ENCODE results near the gene EXOSC5.
"Not testable (repeated sequence)": the region's sequence is repeated elsewhere in the genome, so short reads cannot be mapped to it uniquely, and the experiment has no call there.

EXOSC5 gene

DNA sequence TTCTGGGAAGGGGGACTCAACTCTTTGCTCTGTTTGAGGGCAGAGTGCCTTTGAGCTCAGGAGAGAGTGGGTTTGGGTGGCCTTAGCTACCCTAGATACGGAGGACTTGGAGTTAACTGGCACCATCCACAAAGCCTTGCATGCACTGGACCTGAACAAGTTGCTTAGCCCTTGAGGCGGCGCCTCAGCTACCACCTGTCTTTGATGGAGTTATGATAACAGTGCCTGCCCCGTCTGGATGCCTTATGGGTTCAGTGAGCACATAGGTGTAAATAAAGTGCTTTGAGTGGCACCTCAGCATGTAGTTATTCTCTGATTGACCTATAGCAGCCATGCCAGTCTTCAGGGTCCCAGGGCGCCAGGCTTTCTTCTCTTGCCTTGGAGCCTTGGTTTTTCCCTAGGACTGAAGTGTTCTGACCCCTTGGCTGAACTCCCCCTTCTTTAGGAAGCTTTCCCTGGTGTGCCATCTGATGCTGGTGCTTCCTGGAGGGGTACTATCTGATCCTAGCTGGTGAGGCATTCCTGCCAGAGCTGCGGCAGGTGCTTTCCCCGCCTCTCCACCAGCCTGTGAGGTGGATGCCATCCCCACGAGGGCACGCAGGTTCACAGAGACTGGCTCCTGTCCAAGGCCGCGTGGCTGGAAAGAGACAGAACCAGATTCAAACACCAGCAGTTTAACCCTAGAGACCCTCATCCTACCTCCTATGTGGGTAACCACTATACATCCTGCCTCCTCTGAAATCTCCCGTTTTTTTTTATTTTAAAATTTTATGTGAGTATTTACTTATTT, 6.2 kb upstream of the EXOSC5 start:
- DNase-seq: no peak

DNA sequence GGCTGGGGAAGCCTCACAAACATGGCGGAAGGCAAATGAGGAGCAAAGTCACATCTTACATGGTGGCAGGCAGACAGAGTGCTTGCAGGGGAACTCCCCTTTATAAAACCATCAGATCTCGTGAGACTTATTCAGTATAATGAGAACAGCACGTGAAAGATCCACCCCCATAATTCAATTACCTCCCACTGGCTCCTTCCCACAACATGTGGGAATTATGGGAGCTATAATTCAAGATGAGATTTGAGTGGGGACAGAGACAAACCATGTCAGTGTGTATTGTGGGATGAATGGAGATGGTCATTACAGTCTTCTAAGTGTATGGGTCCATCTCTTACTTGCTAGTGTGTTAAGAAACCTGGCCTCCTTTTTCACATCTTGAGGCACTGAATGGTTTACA, 4.9 kb upstream of the EXOSC5 start:
- DNase-seq: no peak

GRCh38 chr19:41401483-41401882, 4.3 kb upstream of the EXOSC5 start:
- no peak for DNase-seq

- no peak for DNase-seq
These were observed 2.4 kb upstream of the EXOSC5 start for GRCh38 chr19:41399525-41399924.

DNA sequence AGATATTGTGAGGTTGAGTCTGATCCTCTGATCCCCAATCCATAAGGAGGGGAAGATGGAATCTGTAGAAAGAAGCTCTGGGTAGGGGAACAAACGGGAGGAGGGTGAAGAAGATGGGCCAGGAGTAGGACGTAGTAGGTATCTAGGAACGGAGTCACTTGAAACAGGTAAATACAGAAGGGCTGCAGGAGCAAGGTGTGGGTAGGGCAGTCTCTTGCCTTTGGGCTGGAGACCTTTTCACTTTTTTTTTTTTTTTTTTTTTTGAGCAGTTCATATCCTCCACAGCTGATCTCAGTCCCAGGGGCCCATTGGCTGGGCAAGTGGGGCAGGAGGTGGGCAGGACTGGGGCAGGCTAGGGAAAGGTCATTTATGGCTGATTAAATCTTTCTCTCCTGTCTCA, 1.9 kb upstream of the EXOSC5 start:
- DNase-seq: no peak

DNA sequence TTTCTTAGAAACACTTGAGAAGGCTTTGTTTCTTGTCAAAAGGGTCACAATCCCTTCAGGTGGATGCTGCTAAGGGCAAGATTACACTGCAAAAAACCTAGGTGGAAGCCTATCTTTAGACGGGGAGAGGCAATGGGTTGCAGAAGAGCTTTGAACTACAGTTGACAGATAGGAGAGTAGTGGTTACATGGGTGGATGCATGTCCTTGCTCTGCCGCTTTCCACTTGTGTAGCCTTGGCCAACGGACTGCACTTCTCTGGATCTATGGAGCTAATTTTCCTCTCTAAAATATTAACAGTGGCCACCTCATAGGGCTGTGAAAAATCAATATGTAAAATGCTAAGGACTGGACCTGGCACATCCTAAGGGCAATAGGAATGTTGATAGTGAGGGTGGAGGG, 1.4 kb upstream of the EXOSC5 start:
- no peak for DNase-seq

DNA sequence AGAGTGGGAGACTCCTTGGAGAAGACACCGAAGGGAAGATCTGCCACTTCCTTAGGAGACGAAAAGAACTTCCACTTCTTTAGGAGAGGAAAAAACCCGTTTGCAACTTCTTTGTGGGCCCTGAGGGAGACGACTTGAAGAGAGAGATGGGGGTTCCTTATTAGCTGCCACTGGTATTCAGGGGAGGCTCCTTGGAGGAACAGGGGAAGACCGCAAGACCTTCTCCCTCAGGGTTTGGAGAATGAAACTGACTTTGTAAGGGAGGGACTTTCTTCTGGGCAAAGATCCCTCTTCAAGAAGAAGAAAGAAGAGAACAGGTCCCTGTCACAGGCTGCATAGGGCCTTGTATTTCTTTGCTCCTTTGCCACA, 875 bp upstream of the EXOSC5 start:
- DNase-seq: no peak

- DNase-seq: no peak
These were observed 1.8 kb downstream of the EXOSC5 start for GRCh38 chr19:41395355-41395754.

DNA sequence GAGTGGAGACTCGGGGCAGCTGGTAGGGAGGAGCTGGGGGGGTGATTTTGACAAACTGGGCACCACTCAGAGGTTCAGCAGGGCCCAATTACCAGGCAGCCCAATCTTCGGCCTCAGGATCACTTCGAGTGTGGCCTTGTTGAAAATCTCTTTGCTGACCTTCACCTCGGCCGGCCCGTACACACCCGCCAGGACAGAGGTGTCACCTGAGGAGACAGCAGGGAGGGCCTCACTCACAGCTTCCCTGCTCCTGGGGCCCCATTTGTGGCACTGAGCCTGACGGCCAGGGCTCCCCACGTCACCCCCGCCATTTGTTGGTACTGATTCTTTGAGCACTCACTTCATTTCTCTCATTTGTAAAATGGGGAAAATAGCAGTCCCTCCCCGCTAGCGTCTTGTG, 4.4 kb downstream of the EXOSC5 start:
- DNase-seq: no peak

GRCh38 chr19:41391618-41392017, 5.5 kb downstream of the EXOSC5 start:
- DNase-seq: no peak

DNA sequence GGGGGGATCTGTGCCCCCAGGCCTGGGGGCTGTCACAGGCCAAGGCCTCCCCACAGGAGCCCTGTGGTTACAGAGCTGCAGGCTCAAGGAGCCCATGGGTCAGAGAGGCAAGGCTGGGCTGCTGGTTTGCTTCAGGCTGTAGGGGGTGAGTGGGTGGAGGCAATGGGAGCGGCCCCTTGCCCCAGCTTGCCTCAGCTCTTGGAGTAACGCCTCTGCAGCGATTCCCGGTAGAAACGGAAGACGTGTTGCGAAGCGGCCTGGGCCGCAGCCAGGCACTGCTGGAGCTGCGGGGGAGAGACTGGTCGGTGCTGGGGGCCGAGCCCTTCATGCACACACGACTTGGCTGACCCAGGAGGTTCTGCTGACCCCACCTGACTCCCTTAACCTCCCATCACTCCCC, 10.7 kb downstream of the EXOSC5 start:
- no peak for DNase-seq

DNA sequence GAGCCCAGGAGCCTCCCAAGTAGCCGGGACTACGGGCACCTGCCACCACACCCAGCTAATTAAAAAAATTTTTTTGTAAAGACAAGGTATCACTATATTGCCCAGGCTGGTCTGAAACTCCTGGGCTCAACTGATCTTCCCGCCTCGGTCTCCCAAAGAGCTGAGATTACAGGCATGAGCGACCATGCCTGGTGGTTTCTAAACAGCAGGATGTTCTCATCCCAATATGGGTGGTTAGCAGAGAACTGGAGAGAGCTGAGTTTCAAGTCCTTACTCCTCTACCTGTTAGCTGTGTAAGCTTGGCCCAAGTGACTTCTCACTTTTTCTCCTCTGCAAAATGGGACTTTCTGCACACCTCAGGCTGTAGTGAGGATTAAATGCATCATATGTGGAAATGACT, 12.8 kb downstream of the EXOSC5 start:
- no peak for DNase-seq

DNA sequence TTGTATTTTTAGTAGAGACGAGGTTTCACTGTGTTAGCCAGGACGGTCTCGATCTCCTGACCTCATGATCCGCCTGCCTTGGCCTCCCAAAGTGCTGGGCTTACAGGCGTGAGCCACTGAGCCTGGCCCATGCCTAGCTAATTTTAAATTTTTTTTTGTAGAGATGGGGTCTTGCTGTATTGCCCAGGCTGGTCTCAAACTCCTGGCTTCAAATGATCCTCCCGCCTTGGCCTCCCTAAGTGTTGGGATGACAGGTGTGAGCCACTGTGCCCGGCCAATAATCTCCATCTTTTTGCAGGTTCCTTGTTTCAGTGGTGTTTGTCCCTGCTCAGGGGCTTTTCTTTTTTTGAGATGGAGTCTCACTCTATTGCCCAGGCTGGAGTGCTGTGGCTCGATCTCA, 15.6 kb downstream of the EXOSC5 start:
- not testable (repeated sequence) for DNase-seq

DNA sequence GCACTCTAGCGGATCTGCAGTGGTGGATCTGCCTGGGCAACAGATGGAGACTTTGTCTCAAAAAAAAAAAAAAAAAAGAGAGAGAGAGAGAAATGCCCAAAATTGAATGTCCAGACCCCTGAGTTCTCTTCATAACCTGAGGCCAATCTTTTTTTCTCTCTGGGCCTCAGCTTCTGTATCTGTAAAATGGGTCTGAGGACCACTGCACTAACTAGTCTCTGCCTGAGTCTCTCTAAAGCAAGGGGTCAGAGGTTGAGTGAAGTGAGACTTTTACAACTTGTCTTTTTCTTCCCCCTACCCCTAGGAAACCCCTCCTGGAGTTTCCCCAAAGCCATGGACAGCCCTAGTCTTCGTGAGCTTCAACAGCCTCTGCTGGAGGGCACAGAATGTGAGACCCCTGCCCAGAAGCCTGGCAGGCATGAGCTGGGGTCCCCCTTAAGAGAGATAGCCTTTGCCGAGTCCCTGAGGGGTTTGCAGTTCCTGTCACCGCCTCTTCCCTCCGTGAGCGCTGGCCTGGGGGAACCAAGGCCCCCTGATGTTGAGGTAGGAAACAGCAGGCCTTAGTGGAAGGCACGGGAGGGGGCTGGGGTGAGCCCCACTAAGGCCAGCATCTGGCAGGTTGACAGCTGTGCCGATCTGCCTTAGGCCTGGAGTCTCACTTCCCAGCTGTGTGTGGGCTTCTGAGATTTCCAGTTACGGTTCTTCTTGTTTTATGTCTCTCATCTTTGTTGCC, 19.0 kb downstream of the EXOSC5 start:
- DNase-seq: no peak

- DNase-seq: no peak
These were observed 20.2 kb downstream of the EXOSC5 start for GRCh38 chr19:41376998-41377365.

GRCh38 chr19:41376241-41376997, 20.7 kb downstream of the EXOSC5 start, which contains the start of gene TMEM91:
Gene TMEM91 (plus strand): TSS chr19:41376533. CDS start chr19:41378310, 1,777 bp downstream.
- no peak for DNase-seq

DNA sequence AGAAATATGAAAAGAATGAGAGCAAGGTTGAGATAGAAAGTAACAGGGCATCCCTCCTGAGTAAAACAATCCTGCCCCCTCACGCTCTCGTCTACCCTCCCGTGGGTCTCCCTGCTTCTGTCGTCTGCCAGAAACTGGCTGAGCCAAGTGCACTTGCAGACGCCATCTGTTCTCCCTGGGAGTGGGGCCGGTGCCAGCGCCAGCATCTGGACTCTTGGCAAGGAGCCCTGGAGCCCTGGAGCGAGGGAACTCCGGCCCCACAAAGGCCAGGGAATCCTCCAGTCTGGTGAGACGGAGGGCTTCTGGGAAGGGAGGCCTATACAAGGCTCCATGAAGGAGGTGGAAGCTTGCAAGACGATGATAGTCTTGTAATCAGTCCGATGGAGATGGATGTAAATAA, 23.2 kb downstream of the EXOSC5 start:
- DNase-seq: no peak

DNA sequence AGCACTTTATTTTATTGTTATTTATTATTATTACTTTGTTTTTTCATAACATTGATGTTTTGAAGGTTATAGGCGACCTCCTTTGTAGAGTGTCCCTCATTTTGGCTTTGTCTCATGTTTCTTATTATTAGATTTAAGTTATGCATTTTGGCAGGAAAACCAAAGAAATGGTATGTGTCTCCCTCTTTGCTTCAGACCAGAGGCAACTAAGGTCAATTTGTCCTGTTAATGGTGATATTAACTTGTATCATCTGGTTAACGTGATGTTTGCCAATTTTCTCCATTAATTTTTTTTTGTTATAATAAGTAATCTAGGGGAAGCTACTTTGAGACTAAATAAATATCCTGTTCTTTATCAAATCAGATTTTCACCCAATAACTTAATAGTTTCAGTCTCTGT, 24.7 kb downstream of the EXOSC5 start:
- DNase-seq: no peak

DNA sequence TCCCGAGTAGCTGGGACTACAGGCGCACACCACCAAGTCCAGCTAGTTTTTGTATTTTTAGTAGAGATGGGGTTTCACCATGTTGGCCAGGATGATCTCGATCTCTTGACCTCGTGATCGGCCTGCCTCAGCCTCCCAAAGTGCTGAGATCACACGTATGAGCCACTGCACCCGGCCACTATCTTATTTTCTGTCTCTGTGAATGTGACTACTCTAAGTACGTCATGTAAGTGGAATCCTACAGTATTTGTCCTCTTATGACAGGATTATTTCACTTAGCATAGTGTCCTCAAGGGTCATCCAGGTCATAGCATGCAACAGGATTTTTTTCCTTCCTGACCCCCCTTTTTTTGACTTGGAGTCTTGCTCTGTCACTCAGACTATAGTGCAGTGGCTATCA, 25.6 kb downstream of the EXOSC5 start:
- no peak for DNase-seq

GRCh38 chr19:41371119-41371518, 26.0 kb downstream of the EXOSC5 start:
- not testable (repeated sequence) for DNase-seq

GRCh38 chr19:41369769-41370168, 27.4 kb downstream of the EXOSC5 start:
- DNase-seq: no peak

DNA sequence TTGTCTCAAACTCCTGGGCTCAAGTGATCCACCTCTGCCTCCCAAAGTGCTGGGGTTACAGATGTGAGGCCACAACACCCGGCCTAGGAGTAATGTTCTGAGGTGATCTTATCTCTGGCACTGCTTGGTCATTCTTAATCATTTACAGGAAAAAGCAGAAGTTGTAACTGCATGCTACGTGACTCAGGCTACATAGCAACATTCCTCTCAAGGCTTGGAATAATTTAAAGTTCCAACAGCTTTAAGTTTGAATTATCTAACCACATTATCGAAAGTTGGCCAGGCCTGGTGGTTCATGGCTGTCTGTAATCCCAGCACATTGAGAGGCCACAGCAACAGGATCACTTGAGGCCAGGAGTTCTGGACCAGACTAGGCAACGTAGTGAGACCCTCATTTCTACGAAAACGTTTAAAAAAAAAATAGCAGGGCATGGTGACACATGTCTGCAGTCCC, 29.3 kb downstream of the EXOSC5 start:
- no peak for DNase-seq

DNA sequence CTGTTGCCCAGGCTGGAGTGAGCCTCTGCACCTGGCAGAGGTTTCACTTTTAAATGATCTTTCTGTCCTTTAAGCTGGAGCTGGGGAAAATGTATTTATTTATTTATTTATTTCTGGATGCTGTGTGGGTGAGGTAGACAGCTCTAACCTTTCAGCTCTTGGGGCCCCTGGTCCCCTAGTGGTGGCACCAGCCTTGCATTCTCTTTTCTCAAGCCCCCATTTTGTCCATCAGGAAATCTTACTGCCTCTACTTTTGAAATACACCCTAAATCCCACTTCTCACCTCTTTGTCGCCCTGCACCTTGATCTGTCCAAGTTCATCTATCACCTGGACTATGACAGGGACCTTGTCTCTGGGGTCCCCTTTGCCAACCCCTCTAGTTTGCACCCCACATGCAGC, 31.1 kb downstream of the EXOSC5 start:
- DNase-seq: no peak

Measured in CD4-positive, alpha-beta T cell treated with Interleukin-12 subunit alpha and Interleukin-12 subunit beta, for 1 hour (primary cell).